Measurements from ENCODE around the gene MYLK2. TPM values are rescaled to one million over a fixed set of nuclear protein-coding genes. Genes with fewer than 3 reads are reported as not detected.
A peak's percentile ranks its signal among the peaks of the same experiment; 100 is the strongest.

The MYLK2 gene
- total RNA-seq, 1 donor from 2014 or later = 1.8 TPM

GRCh38 chr20:31830406-31830981, 11.3 kb downstream of the MYLK2 start:
- DNase-seq (ENCODE audit: low read depth) = no peak
- Histone ChIP-seq H3K36me3 (ENCODE audit: control insufficient read depth, insufficient read depth, low read length) (no peaks in the 10 kb centered on the region), H3K4me3 (ENCODE audit: low read depth, low read length) (no peak overlapping the region), H3K27me3 (ENCODE audit: control insufficient read depth, insufficient read depth, low read length) (no peaks in the 10 kb centered on the region)
- TF ChIP-seq CTCF (IDR thresholded peaks at IDR 0.05; ENCODE audit: insufficient read depth, low read length, poor library complexity, severe bottlenecking) = no peak

GRCh38 chr20:31831211-31831610, 12.1 kb downstream of the MYLK2 start:
- no peak overlapping the region for H3K4me3 ChIP-seq (ENCODE audit: low read depth, low read length)
- H3K27me3 ChIP-seq (ENCODE audit: control insufficient read depth, insufficient read depth, low read length) = no peaks in the 10 kb centered on the region
- no peaks in the 10 kb centered on the region for H3K36me3 ChIP-seq (ENCODE audit: control insufficient read depth, insufficient read depth, low read length)
- TF ChIP-seq CTCF (IDR thresholded peaks at IDR 0.05; ENCODE audit: insufficient read depth, low read length, poor library complexity, severe bottlenecking) = no peak
- no peak for DNase-seq (ENCODE audit: low read depth)

- H3K36me3 ChIP-seq (ENCODE audit: control insufficient read depth, insufficient read depth, low read length) = no peaks in the 10 kb centered on the region
- H3K4me3 ChIP-seq (ENCODE audit: low read depth, low read length) = no peak overlapping the region
- DNase-seq (ENCODE audit: low read depth) = no peak
- no peaks in the 10 kb centered on the region for H3K27me3 ChIP-seq (ENCODE audit: control insufficient read depth, insufficient read depth, low read length)
- no peak for TF ChIP-seq CTCF (IDR thresholded peaks at IDR 0.05; ENCODE audit: insufficient read depth, low read length, poor library complexity, severe bottlenecking)
Measured at GRCh38 chr20:31831771-31832306, 12.7 kb downstream of the MYLK2 start.

- no peaks in the 10 kb centered on the region for H3K36me3 ChIP-seq (ENCODE audit: control insufficient read depth, insufficient read depth, low read length)
- no peak for DNase-seq (ENCODE audit: low read depth)
- H3K27me3 ChIP-seq (ENCODE audit: control insufficient read depth, insufficient read depth, low read length) = no peaks in the 10 kb centered on the region
- peak; percentile 86 for TF ChIP-seq CTCF (IDR thresholded peaks at IDR 0.05; ENCODE audit: insufficient read depth, low read length, poor library complexity, severe bottlenecking)
- H3K4me3 ChIP-seq (ENCODE audit: low read depth, low read length) = no peak overlapping the region
Measured at GRCh38 chr20:31833130-31833930, 14.2 kb downstream of the MYLK2 start.

GRCh38 chr20:31833931-31834521, 14.9 kb downstream of the MYLK2 start:
- no peak for DNase-seq (ENCODE audit: low read depth)
- Histone ChIP-seq H3K27me3 (ENCODE audit: control insufficient read depth, insufficient read depth, low read length) (no peaks in the 10 kb centered on the region), H3K36me3 (ENCODE audit: control insufficient read depth, insufficient read depth, low read length) (no peaks in the 10 kb centered on the region), H3K4me3 (ENCODE audit: low read depth, low read length) (no peak overlapping the region)
- no peak for TF ChIP-seq CTCF (IDR thresholded peaks at IDR 0.05; ENCODE audit: insufficient read depth, low read length, poor library complexity, severe bottlenecking)

Measured in kidney epithelial cell (primary cell).